ENCODE measurements around the gene MAN1C1.

The MAN1C1 gene

GRCh38 chr1:25787760-25788166 lies 171.2 kb downstream of the MAN1C1 start:
- no peak for DNase-seq

DNA sequence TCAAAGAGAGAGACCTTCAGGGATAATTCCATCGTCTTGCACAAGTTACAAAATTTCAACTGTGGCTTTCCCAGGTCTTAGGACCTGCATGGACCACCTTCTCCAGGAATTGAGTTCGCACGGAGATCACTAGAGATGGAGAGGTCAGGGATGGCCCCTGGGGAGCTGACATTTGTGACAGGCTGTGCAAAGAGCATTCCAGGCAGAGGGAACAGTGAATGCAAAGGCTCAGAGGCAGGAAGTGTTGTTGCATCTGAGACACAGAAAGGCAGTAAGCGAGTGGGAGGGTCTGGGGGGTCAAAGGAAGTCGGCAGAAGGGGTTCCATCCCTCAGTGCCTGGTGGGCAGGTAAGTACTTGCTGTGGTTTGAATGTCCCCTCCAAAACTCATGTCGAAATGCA lies 173.9 kb downstream of the MAN1C1 start:
- DNase-seq, result no peak

DNA sequence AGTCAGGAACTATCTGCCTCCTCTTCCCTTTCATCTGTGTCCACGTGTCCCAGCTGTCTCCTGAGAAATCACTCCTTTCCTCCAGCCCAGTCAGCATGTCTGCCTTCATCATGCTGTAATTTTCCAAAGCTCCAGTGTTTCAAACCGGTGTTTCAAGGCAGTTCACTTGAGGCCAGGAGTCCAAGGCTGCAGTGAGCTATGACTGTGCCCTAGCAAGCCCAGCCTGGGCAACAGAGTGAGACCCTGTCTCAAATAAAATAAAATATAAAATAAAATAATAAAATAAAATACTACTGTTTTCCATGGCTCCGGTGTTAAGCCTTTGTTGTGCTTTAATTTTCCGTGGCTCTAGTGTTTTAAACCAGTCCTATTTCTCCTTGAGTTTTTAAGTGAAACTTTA lies 175.5 kb downstream of the MAN1C1 start:
- DNase-seq, result no peak

- DNase-seq, result no peak
These were observed 177.1 kb downstream of the MAN1C1 start for GRCh38 chr1:25793585-25794170.

- DNase-seq, result no peak
These were observed 177.7 kb downstream of the MAN1C1 start for GRCh38 chr1:25794325-25794724.

DNA sequence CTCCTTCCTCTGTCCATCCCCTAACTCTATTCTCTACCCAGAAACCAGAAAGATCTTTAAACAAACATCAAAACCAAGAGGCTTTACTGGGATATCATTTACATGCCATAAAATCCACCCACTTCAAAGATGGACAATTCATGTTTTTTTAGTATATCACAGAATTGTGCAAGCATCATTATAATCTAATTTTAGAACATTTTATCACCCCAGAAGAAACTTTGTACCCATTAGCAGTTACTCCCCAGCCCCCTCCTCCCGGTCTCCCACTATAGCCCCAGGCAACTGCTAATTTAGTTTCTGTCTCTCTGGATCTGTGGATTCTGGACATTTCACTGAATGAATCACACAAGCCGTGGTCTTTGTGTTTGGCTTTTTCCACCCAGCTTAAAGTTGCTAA lies 178.6 kb downstream of the MAN1C1 start:
- DNase-seq, result no peak

- no peak for DNase-seq
These were observed 179.6 kb downstream of the MAN1C1 start for GRCh38 chr1:25795946-25796810.

DNA sequence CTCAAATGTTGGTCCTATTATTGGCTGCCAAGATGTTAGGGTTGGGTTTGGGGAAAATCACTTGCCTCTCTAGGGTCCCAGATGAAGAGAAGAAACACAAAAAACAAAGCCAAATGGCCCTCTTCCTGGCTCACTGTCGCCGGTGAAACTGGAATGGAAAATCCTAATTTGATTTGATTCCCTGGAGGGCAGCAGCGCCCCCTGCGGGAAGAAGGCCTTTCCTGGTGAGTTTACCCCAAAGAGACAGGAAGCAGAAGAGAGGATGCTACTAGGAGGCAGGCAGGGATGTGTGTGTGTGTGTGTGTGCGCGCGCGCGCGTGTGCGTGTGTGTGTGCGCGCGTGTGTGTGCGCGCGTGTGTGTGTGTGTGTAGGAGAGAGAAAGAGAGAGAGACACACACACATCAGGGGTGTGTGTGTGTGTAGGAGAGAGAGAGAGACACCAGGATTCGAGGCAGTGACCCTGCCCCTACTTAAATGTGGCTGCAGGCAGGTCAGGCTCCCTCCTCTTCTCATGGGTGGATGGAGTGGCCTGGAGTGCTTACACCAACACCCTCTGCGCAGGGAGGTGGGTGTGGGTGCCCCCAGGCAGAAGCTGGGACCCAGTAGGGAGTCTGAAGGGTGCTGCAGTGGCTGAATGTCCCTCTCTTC lies 180.3 kb downstream of the MAN1C1 start:
- peak; percentile 80 for DNase-seq

DNA sequence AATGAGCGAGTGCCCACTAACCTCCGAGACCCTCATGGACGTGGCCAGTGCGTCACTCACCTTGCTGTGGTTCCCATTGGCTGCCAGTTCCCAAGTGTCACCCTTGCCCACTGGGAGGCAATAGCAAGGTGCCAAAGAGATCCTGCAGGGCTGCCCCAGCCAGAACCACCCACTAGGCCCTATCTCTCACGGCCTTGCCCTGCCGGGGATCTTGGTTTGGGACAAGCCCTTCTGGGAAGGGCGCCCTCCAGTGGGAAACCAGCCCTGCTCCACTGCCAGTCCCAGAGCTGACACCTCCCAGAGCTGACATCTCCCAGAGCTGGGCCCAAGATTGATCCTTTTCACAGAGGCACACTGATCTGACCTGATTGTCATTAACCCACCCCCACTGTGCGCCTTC lies 181.3 kb downstream of the MAN1C1 start:
- DNase-seq, result no peak

DNA sequence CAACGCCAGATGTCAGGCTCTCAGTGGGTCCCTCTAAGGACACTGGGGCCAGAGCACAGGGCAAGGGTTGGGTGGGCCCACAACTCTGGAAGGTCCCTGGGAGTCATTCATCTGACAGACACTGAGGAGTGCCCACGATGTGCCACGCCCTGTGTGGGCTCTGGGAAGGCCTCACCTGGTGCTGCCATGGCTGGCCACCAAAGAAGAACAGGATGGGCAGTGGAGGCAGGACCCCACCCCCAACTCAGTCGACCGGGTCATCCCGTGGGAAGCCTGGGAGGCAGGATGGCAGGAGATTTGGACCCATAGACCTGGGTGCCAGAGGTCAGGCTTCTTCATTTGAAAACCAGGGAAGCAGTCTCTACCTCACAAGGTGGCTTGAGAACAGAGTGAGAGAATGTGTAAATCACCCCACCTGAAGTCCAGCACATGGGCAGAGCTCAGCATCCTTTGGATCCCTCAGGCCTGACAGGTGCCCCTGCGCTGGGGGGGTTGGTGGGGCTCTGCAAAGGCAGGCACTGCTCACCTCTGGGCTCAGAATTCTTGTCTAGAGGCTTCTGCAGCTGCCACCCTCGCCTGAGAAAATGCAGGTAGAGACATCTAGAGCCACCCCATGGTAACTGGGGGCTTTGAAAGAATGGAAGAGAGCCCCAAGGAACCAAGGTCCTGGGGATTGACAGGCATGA lies 182.2 kb downstream of the MAN1C1 start:
- DNase-seq, result no peak

GRCh38 chr1:25799352-25799934 lies 182.9 kb downstream of the MAN1C1 start:
- no peak for DNase-seq

DNA sequence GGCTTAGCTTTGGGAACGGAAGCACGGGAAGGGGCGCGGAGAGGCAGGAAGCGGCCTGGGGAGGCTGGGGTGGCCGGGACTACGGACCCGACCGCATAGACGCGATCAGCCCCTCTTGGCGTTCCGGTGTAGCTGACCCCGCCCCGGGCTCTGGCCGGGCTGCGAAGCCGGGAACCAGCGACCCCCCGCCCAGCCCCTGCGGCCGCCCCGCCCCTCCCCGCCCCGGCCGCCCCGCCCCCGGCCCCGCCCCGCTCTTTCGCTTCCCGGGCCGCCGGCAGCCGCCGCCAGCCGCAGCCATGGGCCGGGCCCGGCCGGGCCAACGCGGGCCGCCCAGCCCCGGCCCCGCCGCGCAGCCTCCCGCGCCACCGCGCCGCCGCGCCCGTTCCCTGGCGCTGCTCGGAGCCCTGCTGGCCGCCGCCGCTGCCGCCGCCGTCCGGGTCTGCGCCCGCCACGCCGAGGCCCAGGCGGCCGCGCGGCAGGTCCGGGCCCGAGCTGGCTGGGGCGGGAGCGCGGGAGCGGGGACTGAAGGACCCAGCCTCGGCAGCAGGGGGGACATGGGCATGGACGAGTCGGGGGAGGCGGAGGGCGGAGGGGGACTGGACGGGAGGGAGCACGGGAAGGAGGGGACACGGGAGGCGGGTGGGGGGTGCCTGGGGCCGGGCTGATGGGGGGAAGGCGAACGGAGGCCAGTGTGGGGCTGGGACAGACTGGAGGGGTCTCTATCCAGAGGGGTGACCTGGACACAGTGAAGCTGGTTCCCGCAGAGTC lies 183.5 kb downstream of the MAN1C1 start, which contains the start of gene SELENON:
Gene SELENON (plus strand): TSS at position 259 of the 768 bp plus-strand sequence. CDS start 38 bp downstream, at position 297.
- no peak for DNase-seq

GRCh38 chr1:25800703-25801377 lies 184.2 kb downstream of the MAN1C1 start:
- DNase-seq, result no peak

GRCh38 chr1:25802915-25803314 lies 186.3 kb downstream of the MAN1C1 start:
- DNase-seq, result no peak

- DNase-seq, result no peak
These were observed 186.8 kb downstream of the MAN1C1 start for GRCh38 chr1:25803368-25803767.

GRCh38 chr1:25804244-25804963 lies 187.8 kb downstream of the MAN1C1 start:
- no peak for DNase-seq

GRCh38 chr1:25804964-25805862 lies 188.6 kb downstream of the MAN1C1 start:
- DNase-seq, result no peak

GRCh38 chr1:25805863-25806225 lies 189.3 kb downstream of the MAN1C1 start:
- no peak for DNase-seq

DNA sequence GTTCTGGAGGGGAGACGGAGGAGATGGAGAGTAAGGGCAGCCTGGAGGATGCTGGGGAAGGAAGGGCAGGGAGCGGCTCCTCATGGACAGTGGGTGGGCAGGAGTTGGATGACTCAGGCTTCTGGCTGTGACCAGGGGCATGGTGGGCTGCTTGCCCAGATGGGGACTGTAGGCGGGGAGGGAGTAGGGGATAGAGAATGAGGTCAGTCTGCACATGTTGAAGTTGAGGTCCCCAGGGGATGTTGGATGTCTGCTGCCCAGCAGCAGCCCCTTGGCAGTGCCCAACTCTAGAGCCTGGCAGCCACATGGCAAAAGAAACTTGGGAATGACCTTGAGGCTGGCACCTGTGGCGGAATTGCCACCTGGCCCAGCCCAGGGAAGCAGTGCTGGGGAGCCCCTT lies 189.8 kb downstream of the MAN1C1 start:
- no peak for DNase-seq

Measured in activated T-cell treated with anti-CD3 and anti-CD28 coated beads for 4 hours (primary cell).